ENCODE data around the gene DNAJC10. TPM values are rescaled to one million over a fixed set of nuclear protein-coding genes. Genes with fewer than 3 reads are reported as not detected.

DNAJC10 gene
- total and polyA plus RNA-seq, 9 of the 15 experiments (the other 6 are each of a cell fraction or from before 2014, with no cell fraction given): 9.8 to 77.7 (median 57.3) TPM

DNA sequence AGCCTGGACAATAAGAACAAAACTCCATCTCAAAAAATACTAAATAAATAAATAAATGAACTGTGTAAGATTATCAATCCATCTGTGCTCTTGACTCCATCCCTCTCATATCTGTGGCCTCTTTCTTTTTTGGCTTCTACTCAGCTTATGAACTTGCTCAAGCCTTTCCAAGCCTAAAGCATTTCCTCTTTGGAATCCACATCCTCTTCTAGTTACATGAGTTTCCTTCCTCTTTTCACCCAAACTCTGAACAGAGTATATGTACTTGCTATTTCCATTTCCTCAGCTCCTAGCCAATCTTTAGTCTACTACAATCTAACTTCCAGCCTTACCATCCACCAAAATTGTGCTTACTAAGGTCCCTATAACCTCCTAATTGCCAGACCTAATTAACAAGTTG lies 2.5 kb upstream of the DNAJC10 start (continued):
- no peak for TF ChIP-seq NELFE (IDR thresholded peaks at IDR 0.05; ENCODE audit: insufficient read depth, insufficient read length)
- no peak for TF ChIP-seq ZNF165 (CRISPR knock-in tag; IDR thresholded peaks at IDR 0.05; ENCODE audit: borderline replicate concordance)
- no peak for TF ChIP-seq ELF2 (CRISPR knock-in tag; IDR thresholded peaks at IDR 0.05)
- TF ChIP-seq ATF1 (CRISPR knock-in tag; IDR thresholded peaks at IDR 0.05): no peak
- no peak for TF ChIP-seq ATF1 (tag; IDR thresholded peaks at IDR 0.05)
- TF ChIP-seq, protein P1, sequence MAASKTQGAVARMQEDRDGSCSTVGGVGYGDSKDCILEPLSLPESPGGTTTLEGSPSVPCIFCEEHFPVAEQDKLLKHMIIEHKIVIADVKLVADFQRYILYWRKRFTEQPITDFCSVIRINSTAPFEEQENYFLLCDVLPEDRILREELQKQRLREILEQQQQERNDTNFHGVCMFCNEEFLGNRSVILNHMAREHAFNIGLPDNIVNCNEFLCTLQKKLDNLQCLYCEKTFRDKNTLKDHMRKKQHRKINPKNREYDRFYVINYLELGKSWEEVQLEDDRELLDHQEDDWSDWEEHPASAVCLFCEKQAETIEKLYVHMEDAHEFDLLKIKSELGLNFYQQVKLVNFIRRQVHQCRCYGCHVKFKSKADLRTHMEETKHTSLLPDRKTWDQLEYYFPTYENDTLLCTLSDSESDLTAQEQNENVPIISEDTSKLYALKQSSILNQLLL (CRISPR knock-in tag; IDR thresholded peaks at IDR 0.05; ENCODE audit: borderline replicate concordance): no peak
- no peak for TF ChIP-seq JUN (IDR thresholded peaks at IDR 0.05; ENCODE audit: borderline replicate concordance, low read depth, low read length)
- TF ChIP-seq JUN (CRISPR knock-in tag; IDR thresholded peaks at IDR 0.05; ENCODE audit: borderline replicate concordance): no peak
- no peak for TF ChIP-seq PHF21A (IDR thresholded peaks at IDR 0.05; ENCODE audit: borderline replicate concordance, low read depth)
- no peak for TF ChIP-seq BRD4 (IDR thresholded peaks at IDR 0.05)
- no peak for TF ChIP-seq KLF16 (IDR thresholded peaks at IDR 0.05)
- TF ChIP-seq PCBP1 (IDR thresholded peaks at IDR 0.05; ENCODE audit: low read depth, low read length, poor library complexity, severe bottlenecking): no peak
- TF ChIP-seq, protein P2, sequence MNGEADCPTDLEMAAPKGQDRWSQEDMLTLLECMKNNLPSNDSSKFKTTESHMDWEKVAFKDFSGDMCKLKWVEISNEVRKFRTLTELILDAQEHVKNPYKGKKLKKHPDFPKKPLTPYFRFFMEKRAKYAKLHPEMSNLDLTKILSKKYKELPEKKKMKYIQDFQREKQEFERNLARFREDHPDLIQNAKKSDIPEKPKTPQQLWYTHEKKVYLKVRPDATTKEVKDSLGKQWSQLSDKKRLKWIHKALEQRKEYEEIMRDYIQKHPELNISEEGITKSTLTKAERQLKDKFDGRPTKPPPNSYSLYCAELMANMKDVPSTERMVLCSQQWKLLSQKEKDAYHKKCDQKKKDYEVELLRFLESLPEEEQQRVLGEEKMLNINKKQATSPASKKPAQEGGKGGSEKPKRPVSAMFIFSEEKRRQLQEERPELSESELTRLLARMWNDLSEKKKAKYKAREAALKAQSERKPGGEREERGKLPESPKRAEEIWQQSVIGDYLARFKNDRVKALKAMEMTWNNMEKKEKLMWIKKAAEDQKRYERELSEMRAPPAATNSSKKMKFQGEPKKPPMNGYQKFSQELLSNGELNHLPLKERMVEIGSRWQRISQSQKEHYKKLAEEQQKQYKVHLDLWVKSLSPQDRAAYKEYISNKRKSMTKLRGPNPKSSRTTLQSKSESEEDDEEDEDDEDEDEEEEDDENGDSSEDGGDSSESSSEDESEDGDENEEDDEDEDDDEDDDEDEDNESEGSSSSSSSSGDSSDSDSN (IDR thresholded peaks at IDR 0.05; ENCODE audit: borderline replicate concordance in 1 of 2, low read depth in 2 of 2, low read length in 2 of 2): no peak
- TF ChIP-seq SPI1 (IDR thresholded peaks at IDR 0.05; ENCODE audit: borderline replicate concordance, low read depth, low read length): peak; percentile 65; the same call in 1 of the 2 replicates
- TF ChIP-seq, protein P3, sequence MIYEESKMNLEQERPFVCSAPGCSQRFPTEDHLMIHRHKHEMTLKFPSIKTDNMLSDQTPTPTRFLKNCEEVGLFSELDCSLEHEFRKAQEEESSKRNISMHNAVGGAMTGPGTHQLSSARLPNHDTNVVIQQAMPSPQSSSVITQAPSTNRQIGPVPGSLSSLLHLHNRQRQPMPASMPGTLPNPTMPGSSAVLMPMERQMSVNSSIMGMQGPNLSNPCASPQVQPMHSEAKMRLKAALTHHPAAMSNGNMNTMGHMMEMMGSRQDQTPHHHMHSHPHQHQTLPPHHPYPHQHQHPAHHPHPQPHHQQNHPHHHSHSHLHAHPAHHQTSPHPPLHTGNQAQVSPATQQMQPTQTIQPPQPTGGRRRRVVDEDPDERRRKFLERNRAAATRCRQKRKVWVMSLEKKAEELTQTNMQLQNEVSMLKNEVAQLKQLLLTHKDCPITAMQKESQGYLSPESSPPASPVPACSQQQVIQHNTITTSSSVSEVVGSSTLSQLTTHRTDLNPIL (CRISPR knock-in tag; IDR thresholded peaks at IDR 0.05): no peak
- TF ChIP-seq ERF (CRISPR knock-in tag; IDR thresholded peaks at IDR 0.05): no peak
- peak in 1 of 2 experiments; percentile 67; a peak in 1 of 4 replicates for TF ChIP-seq ETV6 (IDR thresholded peaks at IDR 0.05; ENCODE audit: borderline replicate concordance in 1 of 2, low read depth in 2 of 2, low read length in 1 of 2)
- no peak for TF ChIP-seq ETV6 (CRISPR knock-in tag; IDR thresholded peaks at IDR 0.05; ENCODE audit: borderline replicate concordance)
- peak; percentile 13; the same call in 1 of the 2 replicates for TF ChIP-seq ZNF316 (IDR thresholded peaks at IDR 0.05)
- no peak for TF ChIP-seq XRCC5 (IDR thresholded peaks at IDR 0.05; ENCODE audit: low read depth, low read length)
- TF ChIP-seq GATA2 (CRISPR knock-in tag; IDR thresholded peaks at IDR 0.05): no peak
- no peak for TF ChIP-seq SETDB1 (IDR thresholded peaks at IDR 0.05; ENCODE audit: low read length)
- no peak for TF ChIP-seq MYBL2 (IDR thresholded peaks at IDR 0.05; ENCODE audit: low read depth)
- no peak for TF ChIP-seq MYBL2 (CRISPR knock-in tag; IDR thresholded peaks at IDR 0.05; ENCODE audit: borderline replicate concordance)
- no peak for TF ChIP-seq ZNF263 (CRISPR knock-in tag; IDR thresholded peaks at IDR 0.05; ENCODE audit: borderline replicate concordance)
- TF ChIP-seq FOSL1 (tag; conservative IDR thresholded peaks at IDR 0.05): no peak
- peak; percentile 36; the same call in 1 of the 2 replicates for TF ChIP-seq C11orf30 (IDR thresholded peaks at IDR 0.05; ENCODE audit: low read depth)
- TF ChIP-seq ZNF431 (CRISPR knock-in tag; IDR thresholded peaks at IDR 0.05): no peak
